HG02623 (cell line): ENCODE results near the gene CACNA2D4.
"Not testable (repeated sequence)": the region's sequence is repeated elsewhere in the genome, so short reads cannot be mapped to it uniquely, and the experiment has no call there.

Experiments used
- ATAC-seq: cut with Tn5 transposase; IDR thresholded peaks from one replicate; pipeline ENCODE4 v1.9.1; 2021; ENCODE audit warnings: moderate library complexity; ENCODE audit not compliant: unreplicated experiment

Gene CACNA2D4

GRCh38 chr12:1918081-1918883 lies at the start of gene CACNA2D4:
Gene CACNA2D4 (minus strand): TSS chr12:1918652. CDS start chr12:1918473, 179 bp downstream.
- no peak for ATAC-seq

DNA sequence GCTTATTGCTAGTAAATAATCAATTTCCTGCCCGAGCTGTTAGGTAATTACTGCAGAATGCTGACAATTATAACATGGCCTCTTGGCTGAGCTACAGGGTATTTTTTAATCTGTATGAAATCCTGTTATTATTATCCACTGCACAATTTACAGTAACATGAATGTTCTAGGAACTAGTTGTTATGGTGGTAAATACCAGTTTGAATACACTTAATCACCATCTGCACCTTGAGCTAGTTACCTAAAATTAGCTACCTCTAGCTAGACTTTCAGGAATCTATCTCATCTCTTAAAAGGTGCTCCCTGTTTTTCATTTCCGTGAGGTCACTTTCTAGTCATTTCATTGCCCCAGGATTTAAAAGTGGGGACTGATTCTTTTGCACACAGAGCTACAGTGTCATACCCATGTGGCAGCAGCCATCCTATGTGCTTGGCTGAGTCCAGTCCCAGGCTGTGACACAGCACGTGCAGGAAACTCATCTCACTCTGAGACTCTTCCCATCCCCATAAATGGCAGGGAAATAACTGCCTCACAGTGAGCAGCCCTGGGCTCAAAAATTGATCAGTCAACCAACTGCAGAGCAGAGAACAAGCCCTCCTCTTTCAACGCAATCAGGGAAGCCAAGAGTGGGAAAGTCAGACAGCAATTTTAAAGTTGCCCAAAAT lies 48.2 kb upstream of the CACNA2D4 start:
- ATAC-seq = no peak

DNA sequence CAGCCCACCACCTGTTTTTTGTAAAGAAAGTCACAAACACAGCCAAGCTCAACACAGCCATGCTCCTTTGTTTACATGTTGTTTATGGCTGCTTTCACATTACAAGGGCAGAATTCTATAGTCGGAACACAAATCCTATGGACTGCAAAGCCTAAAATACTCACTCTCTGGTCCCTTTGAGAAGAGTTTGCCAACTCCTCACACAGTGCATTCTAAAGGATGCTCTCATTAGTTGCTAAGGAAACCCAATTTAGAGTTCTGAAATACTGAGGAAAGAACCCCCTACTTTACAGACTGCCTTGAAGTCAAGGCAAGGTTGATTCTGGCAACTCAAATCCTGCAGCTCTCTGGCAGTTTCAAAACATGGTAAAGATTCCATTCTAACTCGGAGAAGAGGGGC lies 47.5 kb upstream of the CACNA2D4 start:
- ATAC-seq = no peak

GRCh38 chr12:1962051-1963020 lies 43.9 kb upstream of the CACNA2D4 start:
- ATAC-seq = no peak

GRCh38 chr12:1956716-1957115 lies 38.3 kb upstream of the CACNA2D4 start:
- ATAC-seq = no peak

DNA sequence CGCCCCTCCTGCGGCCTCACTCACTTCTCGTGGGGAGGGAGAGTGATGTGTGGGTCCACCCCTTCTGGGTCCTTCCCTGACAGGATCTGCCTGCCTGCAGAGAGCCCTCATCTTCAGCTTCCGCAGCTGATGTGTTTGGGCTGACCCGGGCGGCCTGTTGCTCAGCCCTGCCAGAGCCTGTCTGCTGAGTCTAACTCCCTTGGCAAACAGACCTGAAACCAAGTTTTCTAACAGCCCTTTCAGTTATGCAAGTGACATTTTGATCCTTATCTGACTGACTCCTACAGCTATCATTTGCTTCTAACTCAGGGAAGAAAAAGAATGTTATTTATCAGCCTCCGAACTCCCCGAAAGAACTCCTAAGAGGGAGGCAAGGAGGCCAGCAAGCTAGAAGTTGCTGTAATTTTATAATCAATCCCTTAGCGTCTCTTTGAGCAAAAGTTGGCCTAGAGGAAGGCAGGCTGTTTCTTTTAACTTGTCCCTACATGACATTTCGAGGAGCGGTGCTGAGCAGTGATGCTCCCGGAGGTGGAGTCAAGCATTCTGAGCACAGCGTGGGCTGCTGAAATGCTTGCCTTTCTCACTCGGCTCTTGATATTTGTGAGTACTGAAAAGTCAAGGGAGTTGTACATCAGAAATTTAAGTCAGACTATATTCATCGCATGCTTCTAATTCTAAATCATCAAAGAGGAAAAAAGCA lies 31.5 kb upstream of the CACNA2D4 start:
- no peak for ATAC-seq

DNA sequence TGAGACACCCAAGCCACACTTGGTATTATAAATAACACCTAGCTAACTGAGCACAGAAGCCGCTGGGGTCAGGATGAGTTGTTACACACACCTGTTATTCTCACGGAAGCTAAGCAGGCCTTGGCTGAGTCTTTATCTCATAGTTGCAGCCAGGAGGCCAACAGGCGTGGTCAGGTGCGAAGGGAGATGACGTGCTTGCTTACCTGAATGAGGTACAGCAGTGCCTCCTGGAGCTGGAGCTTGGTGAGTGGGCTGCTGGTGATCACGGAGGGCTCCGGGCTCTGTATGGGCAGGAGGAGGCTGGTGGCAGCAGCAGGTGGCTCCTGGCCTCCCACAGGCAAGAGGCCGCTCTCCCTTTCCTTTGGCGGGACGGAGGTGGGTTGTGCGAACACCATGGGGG lies 30.4 kb upstream of the CACNA2D4 start:
- ATAC-seq = no peak

DNA sequence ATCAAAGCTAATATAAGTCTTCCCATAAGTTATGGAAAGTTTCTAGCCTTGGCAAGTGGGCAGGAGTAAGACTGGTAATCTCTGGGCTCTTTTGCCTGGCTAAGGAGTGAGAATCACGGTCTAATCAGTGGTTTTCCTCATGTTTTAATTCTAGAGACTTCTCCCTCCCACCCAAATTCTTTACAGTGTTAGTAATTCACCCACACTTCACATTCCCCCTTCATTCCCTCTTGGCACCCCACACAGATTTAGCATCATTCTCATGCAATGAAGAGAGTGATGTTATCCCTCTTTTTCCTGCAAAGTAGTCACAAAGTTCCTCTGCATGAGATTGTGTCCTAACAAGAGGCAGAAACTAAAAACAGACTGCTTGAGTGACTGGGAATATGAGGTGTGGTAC lies 28.6 kb upstream of the CACNA2D4 start:
- ATAC-seq = no peak

- ATAC-seq = no peak
Observed at GRCh38 chr12:1946296-1946695, 27.8 kb upstream of the CACNA2D4 start.

DNA sequence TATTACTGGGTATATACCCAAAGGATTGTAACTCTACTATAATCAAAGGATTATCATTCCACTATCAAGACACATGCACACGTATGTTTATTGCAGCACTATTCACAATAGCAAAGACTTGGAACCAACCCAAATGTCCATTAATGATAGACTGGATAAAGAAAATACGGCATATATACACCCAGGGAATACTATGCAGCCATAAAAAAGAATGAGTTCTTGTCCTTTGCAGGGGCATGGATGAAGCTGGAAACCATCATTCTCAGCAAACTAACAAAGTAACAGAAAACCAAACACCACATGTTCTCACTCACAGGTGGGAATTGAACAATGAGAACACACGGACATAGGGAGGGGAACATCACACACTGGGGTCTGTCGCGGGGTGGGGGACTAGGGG lies 27.1 kb upstream of the CACNA2D4 start:
- ATAC-seq = not testable (repeated sequence)

- no peak for ATAC-seq
Observed at GRCh38 chr12:1939801-1940607, 21.6 kb upstream of the CACNA2D4 start.

- ATAC-seq = no peak
Observed at GRCh38 chr12:1939331-1939730, 20.9 kb upstream of the CACNA2D4 start.

DNA sequence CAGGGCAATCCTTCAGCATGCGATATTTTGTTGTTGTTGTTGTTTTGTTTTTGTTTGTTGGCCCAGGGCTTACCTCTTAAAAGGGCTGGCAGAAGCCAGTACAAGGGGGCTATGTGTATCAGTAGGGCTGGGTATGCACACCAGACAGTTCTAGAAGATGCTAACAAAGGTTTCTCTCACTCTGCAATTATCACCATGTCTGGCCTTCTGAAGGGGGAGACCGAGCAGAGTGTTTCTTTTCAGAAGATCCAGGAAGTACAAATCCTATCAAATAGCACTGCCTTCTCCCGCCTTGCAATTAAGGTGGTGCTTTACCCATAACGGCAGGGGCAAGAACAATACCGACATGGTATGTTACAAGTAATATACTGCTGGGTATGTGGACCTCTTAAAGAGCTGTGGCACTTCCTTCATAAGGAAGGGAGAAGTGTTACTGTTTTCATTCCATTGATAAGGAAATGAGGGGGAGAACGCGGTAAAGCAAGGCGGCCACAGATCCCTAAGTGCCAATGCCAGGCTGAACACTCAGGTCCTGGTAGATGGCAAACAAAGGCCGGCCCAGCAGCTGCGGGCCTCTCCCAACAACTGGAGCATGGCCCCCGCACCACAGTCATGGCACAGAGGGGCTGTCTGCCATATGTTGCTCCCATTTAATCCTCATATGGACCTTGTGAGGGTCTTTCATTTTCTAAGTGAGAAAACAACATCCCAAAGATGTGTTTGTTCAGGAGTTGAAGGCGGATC lies 19.2 kb upstream of the CACNA2D4 start:
- ATAC-seq = no peak

GRCh38 chr12:1936406-1937320 lies 18.2 kb upstream of the CACNA2D4 start:
- no peak for ATAC-seq

DNA sequence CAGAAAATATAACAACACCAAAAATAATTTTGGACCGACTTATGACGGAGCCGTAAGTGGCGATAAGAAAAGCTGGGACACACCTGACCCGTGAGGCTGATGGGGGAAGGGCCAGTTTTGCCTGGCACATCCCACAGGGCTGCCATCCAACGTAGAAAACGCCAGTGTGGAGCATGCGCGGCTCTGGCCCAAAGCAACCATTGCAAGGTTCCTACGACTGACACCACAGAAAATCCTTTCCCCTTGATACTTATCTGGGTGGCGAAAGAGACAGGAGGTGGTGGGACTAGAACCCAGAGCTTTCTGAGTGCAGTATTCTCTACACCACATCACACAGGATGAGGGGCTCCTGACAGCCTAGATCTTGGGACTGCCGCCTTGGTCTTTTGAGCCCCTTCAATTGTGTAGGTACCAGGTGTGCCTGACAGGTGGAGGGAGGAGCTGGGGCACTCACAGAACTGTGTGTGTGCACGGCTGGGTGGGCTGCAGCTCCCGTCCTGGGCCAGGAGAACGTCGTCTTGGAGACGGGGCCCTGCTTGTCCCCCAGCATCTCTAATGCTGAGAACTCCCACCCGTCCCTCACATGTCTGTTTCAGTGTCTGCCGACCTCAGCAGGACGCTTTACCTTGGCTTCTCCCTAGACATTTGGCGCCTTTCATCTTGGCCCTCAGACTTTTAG lies 17.4 kb upstream of the CACNA2D4 start:
- ATAC-seq = no peak

DNA sequence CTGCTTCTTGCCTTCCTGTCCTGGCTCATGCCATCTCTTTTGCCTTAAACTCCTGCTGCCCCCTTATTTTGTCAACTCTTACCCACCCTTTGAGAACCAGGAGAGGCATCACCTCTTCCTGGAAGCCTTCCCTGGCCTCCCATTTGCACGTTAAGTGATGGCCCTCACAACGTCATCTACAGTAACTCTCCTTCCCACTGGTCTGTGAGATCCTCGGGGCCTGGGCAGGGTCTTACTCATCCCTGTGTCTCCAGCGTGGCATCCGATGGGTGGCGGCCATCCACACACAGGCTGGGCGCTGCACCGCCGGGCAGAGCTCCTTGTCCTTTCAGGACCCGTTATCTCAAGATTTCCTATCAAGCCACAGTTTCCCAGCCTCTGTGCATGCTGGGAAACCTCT lies 16.8 kb upstream of the CACNA2D4 start:
- ATAC-seq = no peak

DNA sequence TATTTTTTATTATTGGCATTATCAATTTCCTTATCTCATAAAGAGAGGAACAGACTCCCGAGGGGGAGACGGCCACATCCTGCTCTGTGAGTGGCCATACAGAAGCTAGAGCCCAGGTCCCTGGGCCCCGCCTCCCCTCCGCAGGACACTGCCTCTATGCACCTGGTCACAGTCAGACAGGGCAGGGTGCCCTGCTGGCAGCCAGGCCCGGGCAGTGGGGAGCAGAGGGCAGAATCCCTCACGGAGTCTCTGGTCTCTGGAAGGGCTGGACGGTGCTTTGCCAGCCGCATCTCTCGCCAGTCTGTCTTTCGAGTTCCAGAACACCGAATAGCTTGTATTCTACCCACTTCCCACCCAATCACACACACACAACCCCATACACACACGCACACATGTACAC lies 16.4 kb upstream of the CACNA2D4 start:
- ATAC-seq = no peak

GRCh38 chr12:1934068-1934467 lies 15.6 kb upstream of the CACNA2D4 start:
- ATAC-seq = no peak
